A549 (cell line): ENCODE measurements around the gene CHST11. TPM values are rescaled to one million over a fixed set of nuclear protein-coding genes. Genes with fewer than 3 reads are reported as not detected.
A peak's percentile ranks its signal among the peaks of the same experiment; 100 is the strongest.

Experiments used
- ATAC-seq, 2 experiments: fragments of 200-7000 bp in 1 of 2; fragments of >200 bp in 1 of 2; cut with Nextera tagmentation in 1 of 2; cut with Tn5 transposase in 1 of 2; 3 replicates each; pipeline versions ENCODE4 v1.8.0 to v1.9.1; 2018 to 2020; ENCODE audit warnings: mild to moderate bottlenecking in 1 of 2, moderate library complexity in 1 of 2
- CTCF ChIA-PET: fragments of 300-600 bp; sonication (Branson Sonifier 250); formaldehyde crosslinking; extraction: SDS; loops from one replicate; lab custom pipeline; 2021; ENCODE audit warnings: antibody characterized with exemption, inconsistent platforms; lab: Yijun Ruan, JAX
- POLR2A ChIA-PET: fragments of 350-600 bp; formaldehyde crosslinking; extraction: SDS; loops from one replicate; lab custom pipeline; 2021; ENCODE audit warnings: antibody characterized with exemption, inconsistent platforms; lab: Yijun Ruan, JAX
- DNase-seq, 2 experiments: peaks; one replicate each; pipeline versions ENCODE4 v3.0.0 to v3.0.0-alpha.2; 2011 to 2016; ENCODE audit warnings: low read depth in 1 of 2, low spot score in 1 of 2
- FAIRE-seq: peaks from 2 replicates; lab custom pipeline; 2011; peaks lifted over from hg19 to GRCh38; lab: Jason Lieb, UNC
- H3K27ac ChIP-seq, 2 experiments: fragments of >200 bp; sonication (Bioruptor Twin); formaldehyde crosslinking; 3 replicates each; pipeline ENCODE4 v1.5.1; 2016 to 2017
- H3K4me1 ChIP-seq: fragments of >200 bp; sonication (Bioruptor Twin); formaldehyde crosslinking; 3 replicates; pipeline ENCODE4 v1.6.1; 2016
- H3K4me2 ChIP-seq: fragments of >200 bp; sonication (Bioruptor Twin); formaldehyde crosslinking; 3 replicates; pipeline ENCODE4 v1.6.1; 2016
- H3K4me3 ChIP-seq: fragments of >200 bp; sonication (Bioruptor Twin); formaldehyde crosslinking; 3 replicates; pipeline ENCODE4 v1.5.1; 2016
- H3K9me3 ChIP-seq: fragments of >200 bp; sonication (Bioruptor Twin); formaldehyde crosslinking; 3 replicates; pipeline ENCODE4 v1.6.1; 2016
- CBX8 ChIP-seq: fragments of 200-600 bp; sonication (generic); IDR thresholded peaks from 2 replicates; pipeline ENCODE4 v1.6.1; 2016
- CEBPB ChIP-seq, 2 experiments: fragments of >200 bp in 1 of 2; sonication (Bioruptor Twin) in 1 of 2; formaldehyde crosslinking in 1 of 2; IDR thresholded peaks; 2 replicates each; pipeline ENCODE4 v1.6.1; 2012 to 2016
- CTCF ChIP-seq: fragments of >200 bp; sonication (Bioruptor Twin); formaldehyde crosslinking; IDR thresholded peaks from 3 replicates; pipeline ENCODE4 v1.5.1; 2016
- E2F6 ChIP-seq: IDR thresholded peaks from 2 replicates; pipeline ENCODE4 v1.6.1; 2012; ENCODE audit warnings: low read depth, borderline replicate concordance
- EHMT2 ChIP-seq: fragments of 200-600 bp; sonication (generic); IDR thresholded peaks from 2 replicates; pipeline ENCODE4 v1.6.1; 2016; ENCODE audit warnings: antibody characterized with exemption, low read depth, mild to moderate bottlenecking, moderate library complexity
- ESRRA ChIP-seq: fragments of 150-350 bp; IDR thresholded peaks from 2 replicates; pipeline ENCODE4 v1.6.1; 2014; ENCODE audit warnings: mild to moderate bottlenecking, low read length, borderline replicate concordance
- HDAC2 ChIP-seq: fragments of 200-600 bp; sonication (generic); IDR thresholded peaks from 2 replicates; pipeline ENCODE4 v1.6.1; 2016
- HOXB13 ChIP-seq: fragments of 250-450 bp; sonication (Bioruptor Pico); IDR thresholded peaks from 2 replicates; pipeline ENCODE4 v1.5.0; 2020; ENCODE audit warnings: low read depth, mild to moderate bottlenecking, moderate library complexity
- JUN ChIP-seq, 2 experiments: fragments of >200 bp; sonication (Bioruptor Twin); formaldehyde crosslinking; IDR thresholded peaks; 2 replicates in 1 of 2; 3 replicates in 1 of 2; pipeline ENCODE4 v1.6.1; 2016 to 2017
- MAFK ChIP-seq: fragments of 450-650 bp; IDR thresholded peaks from 2 replicates; pipeline ENCODE4 v1.6.1; 2014; ENCODE audit not compliant: partially characterized antibody
- MAX ChIP-seq: IDR thresholded peaks from 2 replicates; pipeline ENCODE4 v1.6.1; 2012
- NFE2L2 ChIP-seq: fragments of 150-350 bp; conservative IDR thresholded peaks from 2 replicates; pipeline ENCODE4 v1.6.1; 2014; ENCODE audit warnings: low read length
- NPAS2 ChIP-seq: fragments of 250-450 bp; sonication (Bioruptor Pico); IDR thresholded peaks from 2 replicates; pipeline ENCODE4 v1.8.0; 2022; ENCODE audit warnings: mild to moderate bottlenecking, moderate library complexity, borderline replicate concordance
- NR3C1 ChIP-seq: fragments of >200 bp; sonication (Bioruptor Twin); formaldehyde crosslinking; IDR thresholded peaks from 3 replicates; pipeline ENCODE4 v1.6.1; 2017
- PHF8 ChIP-seq: fragments of 200-600 bp; sonication (generic); IDR thresholded peaks from 2 replicates; pipeline ENCODE4 v1.6.1; 2016; ENCODE audit warnings: low read depth, mild to moderate bottlenecking, antibody characterized with exemption, moderate library complexity, borderline replicate concordance
- TFCP2L1 ChIP-seq: fragments of 250-450 bp; sonication (Bioruptor Pico); IDR thresholded peaks from 2 replicates; pipeline ENCODE4 v1.5.0; 2021; ENCODE audit warnings: mild to moderate bottlenecking
- TP53 ChIP-seq: fragments of 250-450 bp; sonication (Bioruptor Pico); IDR thresholded peaks from 2 replicates; pipeline ENCODE4 v1.5.0; 2021; ENCODE audit warnings: mild to moderate bottlenecking, moderate library complexity
- USF2 ChIP-seq: fragments of 450-650 bp; IDR thresholded peaks from 2 replicates; pipeline ENCODE4 v1.6.1; 2014; ENCODE audit warnings: antibody characterized with exemption
- ZC3H11A ChIP-seq: fragments of 450-650 bp; IDR thresholded peaks from 2 replicates; pipeline ENCODE4 v1.6.1; 2014; ENCODE audit warnings: antibody characterized with exemption, mild to moderate bottlenecking
- WGBS: methylation state at CpG from one replicate; pipeline ENCODE4 v1.1.6; 2017; ENCODE audit errors: missing lambda C conversion rate; 5-methylcytosine and 5-hydroxymethylcytosine counted together
- polyA plus RNA-seq, 4 experiments: library from polyadenylated mRNA; depleted of rRNA in 3 of 4; stranded (reverse); fragments of >200 nt; fragmentation: RNase III in 1 of 4; extraction: RNeasy Plus Mini Kit Qiagen cat#74134 plus additional on column Dnase treatment in 1 of 4; gene quantifications; 2 replicates in 3 of 4; 3 replicates in 1 of 4; pipeline ENCODE4 v1.2.3, GENCODE V29; 2011 to 2017

CHST11 gene
- polyA plus RNA-seq, 2 of the 4 experiments (the other 2 are of a cell fraction): 19.2 to 21.8 TPM

GRCh38 chr12:104588921-104589590 is 132.3 kb downstream of the CHST11 start:
- POLR2A ChIA-PET: interaction anchor here (1.1 to 1.8 kb wide), 3 partner anchors 15 to 132 kb away, joined by 5 to 16 read pairs (median 8); partner anchors contain the start of gene CHST11
- TF ChIP-seq ZC3H11A: no peak
- no peak for TF ChIP-seq NPAS2
- TF ChIP-seq TP53 (CRISPR knock-in tag): no peak
- no peak for TF ChIP-seq PHF8
- 0 out of 4 replicates have a peak, but pooled peaks have one; percentile 0 to 9 for TF ChIP-seq CEBPB (IDR thresholded peaks at IDR 0.05)
- no peak for TF ChIP-seq CBX8
- TF ChIP-seq NFE2L2: no peak
- TF ChIP-seq MAFK: peak; percentile 36
- Histone ChIP-seq H3K4me2 (peak overlapping the region; percentile 86), H3K27ac (peak overlapping the region; percentile 80 to 88), H3K9me3 (no peaks in the 10 kb centered on the region), H3K4me3 (peak overlapping the region; percentile 23; the same call in 1 of the 3 replicates), H3K4me1 (peaks cover 57% of the 10 kb centered on the region)
- DNase-seq (peak in 1 of 2 experiments; percentile 36), FAIRE-seq (no peak), ATAC-seq (peak in 1 of 2 experiments; percentile 50; a peak in 3 of 6 replicates)
- CTCF ChIA-PET: interaction anchor here (0.7 to 1.7 kb wide), 5 partner anchors 19 to 208 kb away, joined by 3 to 5 read pairs (median 3); no protein-coding TSS in a partner anchor
- WGBS: 28% methylated on average over 5 of the region's 5 CpGs

GRCh38 chr12:104590022-104590421 is 133.3 kb downstream of the CHST11 start:
- ChIA-PET CTCF (interaction anchor here (0.7 to 1.7 kb wide), 2 partner anchors 20 to 209 kb away, joined by 3 to 5 read pairs; no protein-coding TSS in a partner anchor), POLR2A (no interaction called here)
- no peak for FAIRE-seq
- WGBS: 87% methylated on average over 8 of the region's 8 CpGs
- no peak for DNase-seq
- no peak overlapping the region for H3K4me3 ChIP-seq
- TF ChIP-seq HDAC2: no peak
- no peak for TF ChIP-seq TFCP2L1 (CRISPR knock-in tag)
- no peak for TF ChIP-seq E2F6
- TF ChIP-seq ESRRA: no peak
- no peak for TF ChIP-seq EHMT2
- TF ChIP-seq JUN (IDR thresholded peaks at IDR 0.05): no peak
- TF ChIP-seq CTCF: no peak
- no peak for TF ChIP-seq USF2
- TF ChIP-seq NR3C1: no peak
- H3K27ac ChIP-seq: peak overlapping the region; percentile 80 to 88; a peak in 5 of 6 replicates
- peaks cover 59% of the 10 kb centered on the region for H3K4me1 ChIP-seq
- H3K4me2 ChIP-seq: 0 out of 3 replicates have a peak overlapping the region, but pooled peaks have one; percentile 86
- no peaks in the 10 kb centered on the region for H3K9me3 ChIP-seq
- ATAC-seq: no peak

GRCh38 chr12:104591257-104591885 is 134.6 kb downstream of the CHST11 start:
- no peak for FAIRE-seq
- 52% methylated on average over 7 of the region's 7 CpGs for WGBS
- Histone ChIP-seq H3K4me2 (peak overlapping the region; percentile 33; the same call in 2 of the 3 replicates), H3K9me3 (no peaks in the 10 kb centered on the region), H3K4me3 (no peak overlapping the region), H3K4me1 (peaks cover 65% of the 10 kb centered on the region), H3K27ac (peak overlapping the region; percentile 80 to 88; a peak in 5 of 6 replicates)
- ChIA-PET CTCF (interaction anchor here (0.6 kb wide), 1 partner anchor 17 kb away, joined by 4 read pairs; no protein-coding TSS in a partner anchor), POLR2A (no interaction called here)
- TF ChIP-seq MAX: peak; percentile 41; the same call in 1 of the 2 replicates
- TF ChIP-seq HOXB13 (CRISPR knock-in tag): no peak
- ATAC-seq: no peak
- peak in 1 of 2 experiments; percentile 28 for DNase-seq
